T47D (cell line): ENCODE measurements around the gene NLRP12.
"Not testable (repeated sequence)": the region's sequence is repeated elsewhere in the genome, so short reads cannot be mapped to it uniquely, and the experiment has no call there.

Experiments used
- DNase-seq, 2 experiments: peaks; one replicate each; pipeline versions ENCODE4 v3.0.0 to v3.0.0-alpha.2; 2011 to 2012; ENCODE audit warnings: low read depth in 1 of 2, low spot score in 1 of 2
- JUND ChIP-seq: IDR thresholded peaks from 2 replicates; pipeline ENCODE4 v1.6.1; 2012; ENCODE audit warnings: low read depth
- in situ Hi-C: cut with HindIII; loops from 2 replicates; pipeline ENCODE4 v1.10.0; 2016; ENCODE audit warnings: low sequenced_read_pairs, low pct_unique_long_range_greater_than_20kb

NLRP12 gene

DNA sequence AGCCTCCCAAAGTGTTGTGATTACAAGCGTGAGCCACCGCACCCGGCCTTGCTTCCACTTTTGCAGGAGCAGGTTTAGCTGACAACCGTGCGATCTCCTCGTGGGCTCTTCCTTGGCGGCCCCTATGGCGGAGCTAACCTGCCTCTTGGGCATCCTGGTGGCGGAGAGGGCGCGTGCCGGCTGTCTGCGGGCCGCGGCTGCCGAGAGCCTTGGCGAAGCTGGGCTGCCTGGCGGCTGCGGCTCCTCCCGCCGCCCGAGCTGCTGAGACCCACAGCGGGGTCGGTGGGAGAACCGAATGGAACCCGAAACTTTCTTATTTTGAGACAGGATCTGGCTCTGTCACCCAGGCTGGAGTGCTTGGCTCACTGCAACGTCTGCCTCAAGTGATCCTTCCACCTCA, 55.7 kb downstream of the NLRP12 start:
- no peak for TF ChIP-seq JUND
- in situ Hi-C loops, result no loop called here
- DNase-seq, result no peak

DNA sequence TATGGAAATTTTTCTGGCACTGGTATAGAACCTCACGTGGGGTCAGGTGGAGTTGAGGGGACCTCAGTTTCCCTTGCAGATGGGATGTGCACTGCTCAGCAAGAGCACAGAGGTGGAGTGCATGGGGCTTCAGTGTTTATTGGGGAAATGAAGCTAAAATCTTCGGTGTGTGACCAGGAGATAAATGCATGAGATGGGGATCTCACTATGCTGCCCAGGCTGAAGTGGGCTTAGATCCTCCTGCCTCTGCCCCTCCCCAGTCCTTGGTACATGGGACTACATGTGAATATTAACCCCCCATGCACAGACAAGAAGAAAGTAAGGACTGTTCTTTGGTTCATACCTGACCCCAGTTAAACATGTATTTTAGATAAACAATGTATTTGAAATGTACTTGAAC, 65.1 kb downstream of the NLRP12 start:
- DNase-seq, in situ Hi-C loops: not testable (repeated sequence)
